Measurements from ENCODE around the gene CCNA2.

GRCh38 chr4:121799867-121800501, 23.7 kb downstream of the CCNA2 start:
- TF ChIP-seq CTCF (IDR thresholded peaks at IDR 0.05) (no peak), POLR2A (IDR thresholded peaks at IDR 0.05) (no peak)
